H1 (cell line): Measurements from ENCODE around the gene TOB1. TPM values are rescaled to one million over a fixed set of nuclear protein-coding genes. Genes with fewer than 3 reads are reported as not detected.

Experiments
- BACH1 ChIP-seq: IDR thresholded peaks from 2 replicates; pipeline ENCODE4 v1.6.1; 2012; ENCODE audit warnings: low read length, improper control_type of control experiment
- SIN3A ChIP-seq, 2 experiments: IDR thresholded peaks in 1 of 2; conservative IDR thresholded peaks in 1 of 2; 2 replicates each; pipeline ENCODE4 v1.6.1; 2011 to 2012; ENCODE audit warnings: low read length in 2 of 2, improper control_type of control experiment in 1 of 2, low read depth in 1 of 2, mild to moderate bottlenecking in 1 of 2
- polyA plus RNA-seq, 7 experiments: library from polyadenylated mRNA; depleted of rRNA in 3 of 7; stranded (reverse) in 5 of 7; unstranded in 2 of 7; fragments of >200 nt in 5 of 7; fragments of 200-250 nt in 2 of 7; gene quantifications; 1 replicate in 5 of 7; 2 replicates in 1 of 7; 4 replicates in 1 of 7; pipeline versions ENCODE4 v1.2.1 to v1.2.3, GENCODE V29; 2011 to 2013; ENCODE audit warnings: missing spikeins in 2 of 7, mixed read lengths in 2 of 7
- total RNA-seq: library from RNA; stranded (reverse); fragmentation: NEBNext Ultra II Directional; extraction: Animal tissue kit (Norgen Biotek cat#: 25700); gene quantifications from 2 replicates; pipeline ENCODE4 v1.2.1, GENCODE V29; 2021

TOB1 gene
- total and polyA plus RNA-seq, 2 of the 8 experiments (the other 6 are each of a cell fraction or from before 2014, with no cell fraction given), result 14.4 to 20.8 TPM

GRCh38 chr17:50881182-50881581 lies 15.0 kb upstream of the TOB1 start (continued):
- TF ChIP-seq SIN3A (conservative IDR thresholded peaks at IDR 0.05 in 1 of 2, IDR thresholded peaks at IDR 0.05 in 1 of 2; ENCODE audit: low read depth in 1 of 2, low read length in 2 of 2) (no peak), BACH1 (no peak)
